Stimulated activated CD8-positive, alpha-beta memory T cell treated with anti-CD3 and anti-CD28 coated beads, Interleukin-4, amount 100 ng/mL, for 24 hours (primary cell): ENCODE data around the gene HBS1L.

Experiments
- DNase-seq: peaks from one replicate; pipeline ENCODE4 v3.0.0-alpha.2; 2020; ENCODE audit warnings: low read depth

The HBS1L gene

GRCh38 chr6:134997133-134997995, 57.3 kb downstream of the HBS1L start:
- no peak for DNase-seq

- no peak for DNase-seq
Observed at GRCh38 chr6:134995536-134995935, 59.1 kb downstream of the HBS1L start.

- DNase-seq: no peak
Observed at GRCh38 chr6:134994431-134994830, 60.2 kb downstream of the HBS1L start.

DNA sequence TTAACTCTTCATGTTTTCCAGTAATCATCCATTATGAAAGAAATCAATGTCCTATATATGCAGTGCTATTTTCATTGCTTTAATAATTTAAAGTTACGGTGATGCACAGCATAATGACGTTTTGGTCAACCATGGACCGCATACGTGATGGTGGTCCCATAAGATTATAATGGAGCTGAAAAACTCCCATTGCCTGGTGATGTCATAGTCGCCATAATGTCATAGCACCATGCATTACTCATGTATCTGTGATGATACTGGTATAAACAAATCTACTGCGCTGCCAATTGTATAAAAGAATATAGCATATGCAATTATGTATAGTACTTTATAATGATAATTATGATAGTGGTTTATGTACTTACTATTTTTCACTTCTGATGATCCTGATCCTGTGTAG, 62.5 kb downstream of the HBS1L start:
- DNase-seq: no peak

DNA sequence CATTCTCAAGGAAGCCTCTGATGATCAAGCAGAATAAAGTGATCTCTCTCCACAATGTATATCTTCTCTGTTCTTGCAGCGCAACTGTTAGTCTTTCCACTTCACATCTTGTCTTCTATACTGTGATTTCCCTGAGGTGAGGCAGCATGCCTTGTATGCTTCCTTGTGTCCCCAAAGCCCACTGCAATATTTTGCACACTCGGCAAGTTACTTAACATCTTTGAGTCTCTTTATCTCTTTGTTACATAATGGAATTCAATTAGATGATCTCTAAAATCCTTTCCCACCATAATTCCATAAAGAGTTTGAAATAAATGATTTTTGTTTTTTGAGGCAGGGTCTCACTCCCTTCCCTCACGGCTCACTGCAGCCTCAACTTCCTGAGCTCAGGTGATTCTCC, 64.4 kb downstream of the HBS1L start:
- DNase-seq: no peak

DNA sequence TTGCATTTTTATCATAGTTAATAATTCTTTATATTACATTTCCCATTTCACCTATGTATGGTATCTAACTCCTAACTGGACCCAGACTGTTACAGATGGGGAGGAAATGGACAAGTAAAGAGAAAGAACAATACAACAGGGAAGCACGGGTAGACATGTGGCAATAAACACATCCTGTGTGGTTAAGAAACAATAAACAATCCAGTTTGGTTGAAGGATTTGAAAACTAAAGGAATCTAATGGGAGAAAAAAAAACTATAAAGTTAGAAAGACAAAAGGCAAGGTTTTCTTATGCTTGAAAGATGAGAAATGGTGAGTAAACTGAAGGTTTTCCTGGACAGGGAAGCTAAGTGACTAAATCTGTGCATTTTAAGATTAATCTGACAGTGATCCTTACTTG, 69.8 kb downstream of the HBS1L start:
- no peak for DNase-seq

- DNase-seq: no peak
Observed at GRCh38 chr6:134983823-134984222, 70.8 kb downstream of the HBS1L start.

GRCh38 chr6:134982161-134982560, 72.5 kb downstream of the HBS1L start:
- DNase-seq: no peak

DNA sequence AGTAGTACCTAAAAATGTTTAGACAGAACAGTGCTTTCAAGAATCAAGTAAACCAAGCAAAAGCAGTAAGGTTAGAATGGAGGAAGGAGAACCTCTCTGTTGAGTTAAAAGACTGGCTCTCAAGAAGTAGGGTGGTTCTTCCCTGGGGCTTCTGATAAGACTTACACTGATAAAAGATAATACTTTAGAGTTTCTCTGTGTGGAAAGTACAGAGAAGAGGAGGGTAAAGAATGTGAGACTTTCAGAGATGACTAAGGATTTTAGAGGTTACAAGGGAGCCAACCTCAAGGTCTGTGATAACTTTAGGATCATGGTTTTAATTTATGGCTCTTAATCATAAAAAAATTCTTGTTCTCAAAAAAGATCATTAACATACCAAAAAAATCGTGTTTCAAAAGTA, 73.8 kb downstream of the HBS1L start:
- DNase-seq: no peak

- peak; percentile 23 for DNase-seq
Observed at GRCh38 chr6:134979142-134979541, 75.5 kb downstream of the HBS1L start.

GRCh38 chr6:134974370-134974769, 80.3 kb downstream of the HBS1L start:
- DNase-seq: no peak

GRCh38 chr6:134967711-134968110, 86.9 kb downstream of the HBS1L start:
- no peak for DNase-seq

GRCh38 chr6:134964451-134965203, 90.0 kb downstream of the HBS1L start:
- DNase-seq: no peak

DNA sequence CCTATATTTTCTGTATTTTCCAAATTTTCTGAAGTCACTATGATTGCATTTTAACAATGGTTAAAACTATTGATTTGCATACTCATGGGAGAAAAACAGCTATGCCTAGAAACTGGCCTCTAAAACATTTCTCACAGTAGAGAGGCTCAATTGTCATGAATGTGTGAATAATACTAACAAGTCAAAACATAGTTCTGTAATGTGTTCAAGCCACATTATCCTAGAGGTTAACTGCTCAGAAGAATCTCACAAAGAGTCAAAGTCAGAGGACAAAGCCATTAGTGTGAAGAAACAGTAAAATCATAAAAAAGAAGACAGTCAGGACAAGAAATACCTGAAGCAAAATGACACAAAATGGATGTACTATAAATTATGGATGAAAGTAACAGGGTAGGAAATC, 92.2 kb downstream of the HBS1L start:
- no peak for DNase-seq

GRCh38 chr6:134961366-134961765, 93.3 kb downstream of the HBS1L start:
- DNase-seq: no peak

GRCh38 chr6:134959603-134960002, 95.0 kb downstream of the HBS1L start:
- no peak for DNase-seq

DNA sequence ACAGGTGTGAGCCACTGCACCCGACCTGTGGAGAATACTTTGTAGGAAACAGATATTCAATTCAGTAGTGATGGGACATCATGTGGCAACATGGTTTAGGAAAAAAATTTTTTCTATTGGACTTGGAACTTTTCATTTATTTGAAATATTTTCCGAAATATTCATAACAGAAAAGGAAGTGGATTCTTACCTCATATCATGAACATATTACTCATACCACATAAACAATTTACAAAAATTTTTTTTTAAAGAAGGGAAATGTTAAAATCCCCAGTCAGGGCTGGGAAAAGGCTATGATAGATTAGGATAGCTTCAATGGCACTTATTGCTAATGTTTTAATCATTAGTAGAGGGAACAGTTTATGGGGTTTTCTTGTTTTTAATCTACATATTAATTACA, 97.9 kb downstream of the HBS1L start:
- DNase-seq: no peak

- no peak for DNase-seq
Observed at GRCh38 chr6:134956032-134956431, 98.6 kb downstream of the HBS1L start.

DNA sequence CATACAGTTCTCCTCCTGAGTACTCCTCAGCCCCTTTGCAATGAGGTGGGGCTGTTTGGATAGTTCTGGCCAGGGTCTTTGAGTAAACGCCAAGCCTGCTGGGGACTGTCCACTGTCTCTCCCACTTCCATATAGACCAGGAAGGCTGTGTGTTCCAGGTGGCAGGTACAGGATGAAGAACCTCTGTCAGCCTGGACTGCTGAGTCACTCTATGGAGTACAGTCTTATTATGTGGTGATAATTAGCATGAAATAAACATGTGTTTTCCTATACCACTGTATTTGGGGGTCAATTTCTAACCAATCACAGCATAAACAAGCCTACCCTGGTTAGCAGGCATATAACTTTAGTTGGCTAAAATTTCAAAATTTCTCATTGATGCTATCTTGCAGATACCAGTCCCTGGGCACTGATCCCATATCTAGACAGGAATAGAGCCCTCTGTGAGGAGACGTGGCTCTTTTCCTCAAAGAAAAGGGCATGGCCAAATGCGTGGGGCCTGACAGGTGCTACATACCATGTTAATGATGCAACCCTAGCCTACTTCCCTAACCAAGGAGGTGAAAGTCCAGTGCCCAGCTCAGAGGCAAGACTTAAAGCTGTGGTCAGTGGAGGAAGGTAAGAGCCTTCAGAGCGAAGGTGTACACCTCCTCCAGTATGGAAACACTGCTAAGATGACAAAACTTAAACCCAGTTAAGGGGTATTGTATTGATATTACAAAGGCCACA, 100.2 kb downstream of the HBS1L start:
- no peak for DNase-seq

DNA sequence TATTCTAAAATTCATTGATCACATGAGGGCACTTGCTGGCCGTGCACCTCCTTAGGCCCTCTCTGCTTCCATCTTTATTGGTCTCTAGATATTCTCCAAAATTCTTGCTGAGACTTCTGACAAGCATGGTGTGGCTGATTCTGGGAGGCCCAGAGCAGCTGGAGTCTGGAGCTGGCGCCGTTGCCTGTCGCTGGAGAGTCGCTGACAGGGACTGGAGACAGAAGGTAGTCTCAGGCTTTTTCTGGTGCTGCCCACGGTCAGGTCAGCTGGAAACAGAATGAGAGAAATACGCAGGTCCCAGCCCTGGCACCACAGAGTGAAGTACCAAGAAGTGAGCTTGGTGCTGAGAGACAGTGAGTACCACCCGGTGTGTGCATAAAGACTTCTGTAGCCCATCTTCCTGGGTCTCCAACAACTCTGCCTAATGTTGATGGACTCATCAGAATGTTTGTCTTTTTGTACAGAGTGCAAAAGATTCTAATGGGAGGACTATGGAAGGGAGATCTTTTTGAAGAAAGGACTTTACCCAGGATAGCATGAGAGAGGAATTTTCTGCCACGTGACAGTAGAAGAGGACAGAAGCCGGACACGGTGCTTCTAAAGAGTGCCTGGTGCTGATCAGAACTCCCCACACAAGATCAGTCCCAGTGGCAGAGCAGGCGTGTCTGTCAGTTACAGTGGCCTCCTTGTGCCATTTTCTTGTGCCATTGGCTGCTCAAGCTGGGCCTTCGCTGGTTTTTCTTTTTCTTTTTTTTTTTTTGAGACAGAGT, 102.9 kb downstream of the HBS1L start:
- DNase-seq: no peak

- no peak for DNase-seq
Observed at GRCh38 chr6:134950482-134950881, 104.1 kb downstream of the HBS1L start.

- DNase-seq: no peak
Observed at GRCh38 chr6:134949927-134950326, 104.7 kb downstream of the HBS1L start, which contains the start of gene ALDH8A1. Gene ALDH8A1, minus strand, starts transcription at chr6:134950101. Its CDS starts 48 bp downstream, at chr6:134950053.
